GM18907 (cell line): ENCODE results near the gene FOXRED1.
A peak's percentile ranks its signal among the peaks of the same experiment; 100 is the strongest.

ENCODE experiments used
- ATAC-seq: cut with Tn5 transposase; IDR thresholded peaks from one replicate; pipeline ENCODE4 v1.9.1; 2021; ENCODE audit warnings: mild to moderate bottlenecking, moderate library complexity; ENCODE audit not compliant: unreplicated experiment

The FOXRED1 gene

DNA sequence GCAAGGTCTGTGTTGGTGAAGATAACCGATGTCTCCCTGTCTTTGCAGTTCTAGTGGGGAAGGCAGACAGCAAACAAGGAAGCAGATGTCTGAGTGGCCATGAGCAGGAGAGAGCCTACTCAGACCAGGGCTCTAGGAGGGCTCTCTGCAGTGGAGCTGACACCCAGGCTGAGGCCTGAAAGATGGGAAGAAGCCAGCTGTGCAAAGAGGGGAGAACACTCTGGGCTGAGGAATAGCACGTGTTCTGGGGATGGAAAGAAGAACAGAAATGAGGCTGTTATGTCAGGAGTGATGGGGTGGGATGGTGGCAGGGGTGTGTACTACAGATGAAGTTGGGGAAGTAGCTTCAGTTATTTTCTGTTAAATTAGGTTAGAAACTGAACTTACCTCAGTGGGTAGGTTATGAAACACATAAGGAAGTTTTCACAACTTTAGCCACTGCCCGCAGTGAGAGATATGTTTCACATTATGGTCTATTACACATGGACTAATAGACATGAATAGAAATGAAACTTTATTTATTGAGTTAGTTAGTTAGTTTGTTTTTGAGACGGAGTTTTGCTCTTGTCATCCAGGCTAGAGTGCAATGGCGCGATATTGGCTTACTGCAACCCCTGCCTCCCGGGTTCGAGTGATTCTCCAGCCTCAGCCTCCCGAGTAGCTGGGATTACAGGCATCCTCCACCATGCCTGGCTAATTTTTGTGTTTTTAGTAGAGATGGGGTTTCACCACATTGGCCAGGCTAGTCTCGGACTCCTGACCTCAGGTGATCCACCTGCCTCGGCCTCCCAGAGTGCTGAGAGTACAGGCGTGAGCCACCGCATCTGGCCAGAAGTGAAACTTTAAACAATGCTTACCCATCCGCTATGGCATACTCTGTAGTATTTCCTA is 42.7 kb downstream of the FOXRED1 start:
- peak; percentile 78 for ATAC-seq

DNA sequence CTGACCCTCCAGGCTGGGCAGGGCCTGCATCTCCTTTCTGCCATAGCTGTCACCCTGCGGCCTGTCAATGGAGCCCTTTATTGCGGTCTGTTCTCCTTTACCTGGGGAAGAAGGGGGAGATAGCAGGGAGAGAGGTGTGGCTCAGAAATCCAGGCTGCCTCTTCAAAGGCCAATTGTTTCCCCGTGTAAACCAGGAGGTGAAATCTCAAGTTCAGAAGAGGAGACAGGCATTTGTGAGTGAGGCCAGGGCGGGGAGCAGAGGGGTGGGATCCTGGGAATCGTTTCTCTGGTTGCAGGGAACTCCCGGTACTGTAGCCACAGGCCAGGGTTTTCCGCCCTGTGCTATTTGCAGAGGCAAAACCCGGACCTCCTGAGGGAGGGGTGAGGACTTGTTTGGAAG is 44.0 kb downstream of the FOXRED1 start:
- ATAC-seq, result no peak

DNA sequence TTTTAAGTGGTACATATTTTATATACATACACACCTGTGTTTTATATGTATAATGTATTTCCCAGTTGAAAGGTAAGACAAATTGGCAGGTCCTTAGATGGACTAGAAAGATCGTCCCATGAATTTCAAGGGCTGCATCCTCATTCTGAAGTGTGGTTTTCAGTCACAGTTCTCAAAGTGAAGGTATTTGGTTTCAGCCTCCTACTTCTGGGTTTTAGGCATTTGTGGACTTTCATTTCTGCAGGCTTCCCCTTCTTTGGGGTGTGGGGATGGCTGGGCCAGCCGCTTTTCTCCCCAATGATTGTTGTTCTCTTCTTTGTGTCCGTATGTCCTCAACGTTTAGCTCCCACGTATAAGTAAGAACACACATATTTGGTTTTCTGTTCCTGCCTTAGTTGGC is 44.9 kb downstream of the FOXRED1 start:
- ATAC-seq, result no peak

DNA sequence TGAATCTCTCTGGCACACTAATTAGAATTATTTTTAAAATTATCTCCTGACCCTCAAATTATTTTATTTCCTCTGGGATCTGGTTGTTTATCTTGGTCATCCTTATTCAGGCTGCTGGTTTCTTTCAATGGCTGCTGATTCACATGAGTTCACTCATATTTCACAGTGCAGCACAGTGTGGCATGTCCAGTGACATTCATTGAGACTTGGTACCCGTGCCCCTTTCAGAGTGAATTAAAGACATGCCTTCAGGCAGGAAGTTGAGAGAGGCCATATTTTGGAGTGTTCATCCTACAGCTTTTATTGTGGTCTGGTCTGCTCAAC is 48.4 kb downstream of the FOXRED1 start:
- no peak for ATAC-seq

DNA sequence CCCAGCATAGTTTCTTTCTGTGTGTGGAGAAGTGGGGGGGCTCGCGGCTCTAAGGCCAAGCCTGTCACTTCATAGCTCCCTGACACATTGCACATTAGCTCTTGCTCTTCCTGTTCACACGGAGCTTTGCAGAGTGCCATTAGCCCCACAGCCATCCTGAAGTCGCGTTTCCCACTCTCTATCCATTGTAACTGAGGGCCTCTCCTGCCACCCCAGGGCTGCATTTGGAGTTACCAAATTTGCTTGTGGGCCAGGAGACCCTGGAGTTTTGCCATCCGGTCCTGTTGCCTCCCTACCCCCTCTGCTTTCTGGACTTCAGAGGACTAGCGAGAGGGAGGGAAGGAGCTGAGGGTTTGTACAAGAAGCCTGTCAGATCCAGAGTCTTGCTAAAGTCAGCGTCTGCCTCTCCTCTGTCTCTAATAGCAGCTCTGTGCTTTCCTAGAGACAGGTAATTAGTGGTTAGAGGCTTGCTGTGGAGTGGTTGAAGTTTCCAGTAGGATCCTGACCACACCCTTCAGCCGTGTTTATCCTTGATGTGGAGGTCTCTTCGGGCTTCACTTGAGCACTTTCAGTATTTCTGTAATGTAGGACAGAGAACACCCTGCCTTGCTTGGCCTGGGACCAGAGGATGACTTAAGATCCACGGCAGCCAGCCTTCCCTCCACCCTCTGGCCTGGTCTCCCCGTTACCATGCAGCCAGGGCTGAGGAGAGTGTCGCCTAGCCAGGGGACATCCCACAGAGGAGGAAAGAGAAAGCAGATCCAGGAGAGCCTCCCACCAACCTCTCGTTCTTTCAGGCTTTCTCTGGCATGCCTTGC is 49.0 kb downstream of the FOXRED1 start:
- peak; percentile 46 for ATAC-seq

DNA sequence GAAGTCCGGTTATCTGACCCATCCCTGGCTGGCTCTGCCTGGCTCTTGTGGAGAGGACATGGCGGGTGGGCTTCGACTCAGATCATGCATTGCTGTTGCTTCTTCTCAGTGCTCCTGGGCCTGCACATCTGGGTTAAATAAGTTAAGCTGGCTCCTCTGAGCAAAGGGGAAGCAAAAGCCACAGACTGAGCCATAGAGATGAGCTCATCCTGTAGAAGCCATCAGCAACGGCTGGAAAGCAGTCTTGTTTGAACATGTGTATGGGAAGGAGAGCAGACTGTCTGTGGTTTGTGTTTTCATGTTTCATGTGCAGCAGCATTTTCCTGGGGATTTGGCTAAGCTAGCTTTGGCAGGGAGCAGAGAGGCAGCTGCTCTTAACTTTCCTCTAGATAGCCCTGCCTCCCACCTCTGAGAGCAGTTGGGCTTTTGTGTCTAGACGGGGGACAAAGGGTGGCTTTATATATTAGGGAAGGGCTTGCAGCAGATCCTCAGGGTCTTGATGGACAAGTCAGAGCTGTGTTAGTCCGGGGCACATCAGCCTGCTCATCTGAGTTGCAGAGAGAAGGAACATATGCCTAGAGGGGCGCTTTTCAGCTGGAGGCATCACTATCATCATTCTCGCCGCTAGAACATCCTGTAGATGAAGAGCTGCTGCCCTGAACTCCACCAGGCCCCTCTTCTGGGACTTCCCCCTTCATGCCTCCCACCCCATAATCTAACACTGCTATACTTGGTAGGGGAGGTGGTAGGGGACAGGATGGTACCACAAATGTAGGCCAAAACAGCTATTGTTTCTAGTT is 49.8 kb downstream of the FOXRED1 start:
- peak; percentile 93 for ATAC-seq

DNA sequence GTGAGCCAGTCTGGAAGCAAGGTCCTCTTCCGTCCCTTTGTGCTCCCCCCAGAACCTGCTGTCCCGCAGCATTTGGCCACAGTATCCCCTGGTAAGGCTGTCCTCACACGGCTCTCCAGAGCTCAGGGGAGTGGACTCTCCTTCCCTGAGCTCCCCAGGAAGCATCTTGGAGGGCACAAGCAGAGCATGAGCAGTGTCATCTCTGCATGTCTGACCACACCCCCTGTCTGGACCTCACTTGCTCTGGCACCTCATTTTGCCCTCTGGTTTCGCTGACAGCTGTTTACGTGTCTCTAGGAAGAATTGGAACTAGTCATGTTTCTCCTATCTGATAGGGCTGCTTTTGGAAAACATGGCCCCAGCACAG is 50.4 kb downstream of the FOXRED1 start:
- no peak for ATAC-seq

DNA sequence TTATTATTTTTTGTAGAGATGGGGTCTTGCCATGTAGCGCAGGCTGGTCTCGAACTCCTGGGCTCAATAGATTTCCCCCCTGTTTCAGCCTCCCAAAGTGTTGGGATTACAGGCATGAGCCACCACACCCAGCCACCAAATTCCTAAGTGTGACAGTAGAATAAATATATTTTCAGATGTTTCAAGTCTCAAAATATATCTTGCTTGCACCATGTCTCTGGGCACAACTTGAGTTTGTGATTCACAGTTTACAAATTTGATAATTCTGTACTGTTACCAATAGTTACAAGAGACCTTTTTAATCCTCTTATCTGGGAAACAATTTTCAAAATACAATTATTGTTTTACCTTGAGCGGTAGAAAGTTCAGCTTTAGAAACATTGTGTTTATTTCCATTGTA is 54.0 kb downstream of the FOXRED1 start:
- no peak for ATAC-seq

DNA sequence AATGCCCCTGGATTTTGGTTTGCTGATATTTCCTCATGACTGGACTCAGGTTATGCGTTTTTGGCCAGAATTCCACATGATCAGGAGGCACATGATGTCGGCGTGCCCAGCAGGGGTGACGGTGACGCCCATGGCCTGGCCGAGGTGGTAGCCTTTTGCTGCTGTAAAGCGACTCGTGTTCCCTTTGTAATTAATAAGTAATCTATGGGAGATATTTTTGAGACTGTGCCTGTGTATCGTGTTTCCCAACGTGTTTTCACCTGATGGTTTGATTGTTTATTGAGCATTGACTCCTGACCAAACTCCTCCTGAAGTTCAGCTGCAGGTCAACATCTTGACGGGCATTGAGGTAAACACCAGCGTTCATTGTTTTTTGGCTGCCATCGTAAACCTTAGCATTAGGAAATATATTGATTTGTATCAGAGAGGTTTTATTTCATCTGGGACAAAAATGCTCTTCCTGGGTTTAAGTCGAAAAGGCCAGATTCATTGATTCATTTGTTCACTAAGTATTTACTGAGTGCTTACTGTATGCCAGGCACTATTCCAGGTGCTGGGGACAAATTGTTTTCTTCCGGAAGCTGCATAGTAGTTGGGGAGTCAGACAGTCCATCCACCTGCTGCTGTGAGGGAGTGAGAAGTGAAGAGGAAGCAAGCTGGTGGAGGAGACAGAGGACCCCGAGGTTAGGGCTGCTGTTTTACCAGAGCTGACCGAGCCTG is 58.5 kb downstream of the FOXRED1 start:
- ATAC-seq, result no peak
